GM21528 (cell line): ENCODE measurements around the gene NF2.

Source experiments
- ATAC-seq: cut with Tn5 transposase; IDR thresholded peaks from one replicate; pipeline ENCODE4 v1.9.1; 2021; ENCODE audit warnings: mild to moderate bottlenecking, moderate library complexity; ENCODE audit not compliant: unreplicated experiment, low FRiP score

Gene NF2

DNA sequence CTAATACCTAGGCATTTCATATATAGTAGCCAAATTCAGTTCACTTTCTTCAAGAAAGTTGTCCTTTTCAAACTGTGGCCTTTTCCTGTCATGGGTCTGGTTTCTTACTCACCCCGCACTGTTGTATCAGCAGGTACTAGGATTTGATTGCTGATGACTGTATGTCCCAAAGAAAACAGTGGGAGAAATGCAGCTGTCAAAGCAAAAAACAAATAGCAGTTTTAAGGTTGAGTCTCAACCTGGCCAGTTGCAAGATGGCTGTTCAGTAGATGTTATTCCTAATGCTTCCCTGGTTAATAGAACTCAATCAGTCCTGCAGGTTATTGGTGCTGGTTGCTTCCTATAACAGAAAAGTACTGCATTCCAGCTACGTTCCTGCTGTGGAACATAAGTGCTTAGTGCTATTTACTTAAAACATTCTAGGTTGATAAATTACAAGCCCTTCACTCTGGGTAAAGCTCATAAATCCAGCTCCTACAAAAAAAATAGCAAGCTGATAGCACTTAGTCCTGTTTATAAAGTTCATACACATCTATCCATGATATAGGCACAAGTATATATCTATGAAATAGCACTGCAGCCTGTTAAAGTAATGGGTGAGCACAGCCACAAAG, 26.6 kb downstream of the NF2 start:
- ATAC-seq = no peak

DNA sequence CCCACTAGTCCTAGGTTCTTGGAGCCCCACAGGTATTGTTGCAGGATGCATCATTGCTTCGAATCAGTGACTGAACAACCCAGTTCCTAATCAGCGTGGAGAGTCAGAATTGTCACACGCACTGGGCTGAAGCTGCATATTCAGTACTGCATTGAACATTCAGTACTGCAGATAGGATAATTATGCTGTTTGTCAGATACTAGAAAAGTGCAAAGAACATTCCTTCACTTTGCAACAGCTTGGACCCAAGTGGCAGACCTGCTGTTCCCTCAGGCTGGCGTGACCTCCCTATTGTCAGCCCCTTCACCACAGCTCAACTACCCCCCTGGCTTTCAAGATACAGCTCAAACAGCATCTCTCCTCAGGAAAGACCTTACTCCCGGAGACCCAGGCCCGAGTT, 27.6 kb downstream of the NF2 start:
- ATAC-seq = no peak

DNA sequence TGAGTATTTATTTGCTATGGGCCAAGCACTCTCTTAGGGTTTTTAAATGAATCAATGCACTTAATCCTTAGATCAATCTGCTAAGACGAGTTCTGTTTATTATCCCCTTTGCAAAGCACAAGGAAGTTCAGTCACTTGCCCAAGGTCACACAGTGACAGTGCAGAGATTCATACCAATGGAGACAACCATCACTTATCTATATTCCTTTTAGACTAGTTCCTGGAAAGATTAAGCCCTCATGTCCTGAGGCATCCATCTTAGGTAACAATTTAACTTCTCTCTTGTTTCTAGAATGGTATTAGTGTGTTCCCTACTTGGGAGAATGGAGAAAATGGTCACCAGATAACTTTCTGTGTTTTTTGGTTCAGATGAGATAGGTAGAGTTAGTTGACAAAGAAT, 28.3 kb downstream of the NF2 start:
- no peak for ATAC-seq

DNA sequence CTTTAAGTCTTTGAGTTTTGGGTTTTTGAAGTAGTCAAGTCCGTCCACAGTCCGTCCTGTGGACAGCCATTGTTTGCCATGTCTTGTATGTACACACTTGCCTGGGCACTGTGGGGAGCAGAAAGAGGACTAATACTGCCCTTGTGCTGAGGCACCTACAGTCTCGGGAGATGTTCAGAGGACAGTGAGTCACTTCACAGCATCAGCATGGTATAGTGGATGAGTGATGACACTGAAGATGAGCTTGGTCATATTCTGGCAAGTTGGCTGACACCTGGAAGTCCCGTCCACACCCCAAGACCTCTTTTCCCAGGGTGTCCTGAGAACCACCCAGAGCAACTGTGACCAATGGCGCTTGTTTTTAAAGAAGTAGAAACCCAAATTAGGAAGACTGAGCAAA, 29.2 kb downstream of the NF2 start:
- no peak for ATAC-seq

DNA sequence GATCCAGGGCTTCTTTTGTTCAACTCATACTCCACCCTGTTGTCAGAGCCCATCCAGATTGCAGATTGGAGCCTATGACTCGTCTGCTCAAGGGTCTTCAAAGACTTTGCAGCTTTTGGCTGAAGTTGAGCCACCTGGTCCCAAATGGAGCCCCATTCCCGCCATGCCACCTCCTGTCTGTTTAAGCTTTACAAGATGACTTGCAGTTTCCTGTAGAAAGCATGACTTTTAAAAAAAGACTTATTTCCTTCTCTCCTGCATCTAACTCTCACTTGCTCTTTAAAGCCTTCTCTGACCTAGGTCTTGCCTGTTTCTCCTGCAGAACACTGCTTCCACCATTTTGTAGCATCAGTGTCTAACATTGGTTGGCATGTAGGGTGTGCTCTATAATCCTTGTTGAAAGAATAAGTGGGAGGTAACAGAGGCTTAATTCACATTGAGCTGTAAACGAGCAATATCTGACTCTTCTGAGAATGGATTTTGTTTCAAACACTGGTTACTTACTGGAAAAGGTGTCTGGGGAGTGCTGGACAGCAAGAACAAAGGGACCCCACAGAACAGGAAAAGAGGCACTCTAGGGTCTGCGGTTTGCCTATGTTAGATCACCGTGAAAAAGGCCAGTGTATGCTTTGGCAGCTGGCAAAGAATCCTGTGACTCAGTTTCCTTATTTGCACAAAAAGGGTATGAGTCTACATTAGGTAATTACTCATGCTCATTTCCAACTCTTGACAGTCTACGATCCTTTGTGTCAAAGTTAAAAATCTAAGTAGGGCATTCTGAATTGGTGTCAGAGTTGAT, 30.3 kb downstream of the NF2 start:
- ATAC-seq = no peak

DNA sequence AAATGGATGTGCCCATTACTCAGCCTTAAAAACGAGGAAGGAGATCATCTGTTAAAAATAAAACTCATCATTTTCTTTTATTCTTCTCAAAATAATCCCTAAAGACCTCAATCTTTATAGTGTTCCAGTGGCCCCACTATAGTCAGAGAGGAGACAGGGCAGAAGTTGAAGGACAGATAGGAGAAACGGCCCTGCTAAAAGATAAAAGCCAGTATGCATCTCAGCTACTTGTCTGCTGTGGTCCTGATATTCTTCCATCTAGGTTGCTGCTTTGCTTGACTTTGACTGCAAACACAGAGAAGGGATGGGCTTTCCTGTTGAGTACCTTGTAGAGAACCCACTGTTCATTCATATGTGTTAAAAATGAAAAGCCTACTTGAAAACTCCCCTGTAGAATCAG, 31.4 kb downstream of the NF2 start:
- no peak for ATAC-seq

DNA sequence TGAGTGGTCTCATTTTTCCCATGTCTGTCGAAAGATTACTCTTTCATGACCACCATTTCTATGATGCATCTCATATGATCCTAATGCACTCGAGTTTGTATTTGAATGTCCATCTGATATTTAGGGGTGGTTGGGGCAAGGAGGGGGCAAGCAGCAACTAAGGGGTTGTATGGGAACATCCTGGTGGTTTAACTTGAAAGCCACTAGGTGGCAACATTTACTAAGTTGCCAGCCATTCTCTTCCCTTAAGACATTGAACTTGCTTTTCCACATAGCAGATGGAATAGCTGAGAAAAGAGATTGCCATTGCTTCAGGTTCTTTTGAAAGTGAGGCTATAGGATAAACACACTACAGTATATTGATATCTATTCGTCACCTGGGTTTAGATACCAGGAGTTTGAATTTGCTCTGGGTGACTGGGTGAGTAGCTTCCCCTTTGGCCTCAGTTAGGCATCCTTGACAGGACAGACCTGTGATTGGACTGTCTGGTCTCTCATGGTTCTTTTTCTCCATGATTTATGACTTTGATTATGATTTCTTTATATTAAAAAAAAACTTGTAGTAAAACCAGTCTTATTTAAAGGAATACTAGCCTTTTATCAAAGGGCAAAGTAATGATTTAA, 32.4 kb downstream of the NF2 start:
- no peak for ATAC-seq

DNA sequence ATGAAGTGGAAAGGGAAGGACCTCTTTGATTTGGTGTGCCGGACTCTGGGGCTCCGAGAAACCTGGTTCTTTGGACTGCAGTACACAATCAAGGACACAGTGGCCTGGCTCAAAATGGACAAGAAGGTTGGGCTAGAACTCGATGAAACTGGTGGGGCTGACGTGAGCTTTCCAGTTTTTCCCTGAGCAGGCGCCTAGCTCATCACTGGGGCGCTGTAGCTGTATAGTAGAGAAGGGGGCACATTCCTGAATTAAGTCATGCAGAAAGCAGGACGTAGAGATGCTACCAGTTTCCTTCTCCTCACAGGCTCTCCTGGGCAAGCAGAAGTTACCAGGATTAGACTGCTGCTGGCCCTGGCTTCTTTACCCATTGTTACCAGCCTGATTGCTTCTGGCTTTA, 33.3 kb downstream of the NF2 start:
- no peak for ATAC-seq

DNA sequence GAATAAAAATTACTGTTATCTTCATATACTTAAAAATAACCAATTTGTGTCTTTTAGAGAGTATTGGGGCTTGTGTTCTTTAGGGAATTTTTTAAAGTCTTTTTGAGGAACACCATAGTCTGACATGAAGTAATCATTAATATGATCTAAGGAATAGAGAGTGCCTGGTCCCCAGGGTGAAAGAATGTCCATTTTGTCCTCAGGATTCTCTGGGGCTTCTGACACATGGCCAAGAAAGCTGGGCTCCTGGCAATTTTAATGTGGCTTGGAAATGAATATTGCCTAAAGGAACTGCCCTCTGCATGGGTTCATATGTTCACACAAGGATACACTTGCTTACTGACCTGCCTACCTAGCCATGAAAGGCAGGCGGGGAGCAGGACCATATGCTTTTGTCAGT, 33.7 kb downstream of the NF2 start:
- no peak for ATAC-seq

DNA sequence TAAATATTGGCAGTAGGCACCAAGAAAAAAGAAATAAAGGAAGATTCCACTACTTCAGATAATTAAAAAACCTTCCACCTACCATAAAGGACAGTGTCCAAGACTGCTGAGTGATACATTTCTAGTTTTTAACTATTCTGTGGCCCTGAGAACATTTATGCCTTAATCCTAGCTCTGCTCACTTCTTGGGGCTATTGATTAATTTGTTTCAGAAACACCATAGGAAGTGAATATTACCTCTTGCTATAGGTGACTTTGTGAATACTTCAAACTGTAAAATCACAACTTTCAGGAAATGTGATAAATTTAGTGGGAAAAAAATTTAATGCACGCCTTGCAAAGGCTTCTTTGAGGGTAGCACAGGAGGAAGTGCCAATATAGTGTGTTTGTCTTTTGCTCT, 35.2 kb downstream of the NF2 start:
- ATAC-seq = no peak

DNA sequence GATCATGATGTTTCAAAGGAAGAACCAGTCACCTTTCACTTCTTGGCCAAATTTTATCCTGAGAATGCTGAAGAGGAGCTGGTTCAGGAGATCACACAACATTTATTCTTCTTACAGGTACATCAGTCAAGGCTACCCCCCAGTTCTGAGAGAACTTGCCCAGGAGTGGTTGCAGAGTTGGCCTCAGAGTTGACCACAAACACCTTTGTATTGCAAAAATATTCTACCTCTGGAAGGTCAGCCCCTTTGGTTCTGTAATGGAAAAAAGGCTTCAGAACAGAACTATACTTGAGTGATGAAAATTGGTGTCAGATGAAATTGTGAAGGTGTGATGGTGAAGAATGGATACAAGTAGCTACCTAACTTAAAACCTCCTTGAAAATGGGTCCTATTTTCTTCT, 35.7 kb downstream of the NF2 start:
- ATAC-seq = no peak

DNA sequence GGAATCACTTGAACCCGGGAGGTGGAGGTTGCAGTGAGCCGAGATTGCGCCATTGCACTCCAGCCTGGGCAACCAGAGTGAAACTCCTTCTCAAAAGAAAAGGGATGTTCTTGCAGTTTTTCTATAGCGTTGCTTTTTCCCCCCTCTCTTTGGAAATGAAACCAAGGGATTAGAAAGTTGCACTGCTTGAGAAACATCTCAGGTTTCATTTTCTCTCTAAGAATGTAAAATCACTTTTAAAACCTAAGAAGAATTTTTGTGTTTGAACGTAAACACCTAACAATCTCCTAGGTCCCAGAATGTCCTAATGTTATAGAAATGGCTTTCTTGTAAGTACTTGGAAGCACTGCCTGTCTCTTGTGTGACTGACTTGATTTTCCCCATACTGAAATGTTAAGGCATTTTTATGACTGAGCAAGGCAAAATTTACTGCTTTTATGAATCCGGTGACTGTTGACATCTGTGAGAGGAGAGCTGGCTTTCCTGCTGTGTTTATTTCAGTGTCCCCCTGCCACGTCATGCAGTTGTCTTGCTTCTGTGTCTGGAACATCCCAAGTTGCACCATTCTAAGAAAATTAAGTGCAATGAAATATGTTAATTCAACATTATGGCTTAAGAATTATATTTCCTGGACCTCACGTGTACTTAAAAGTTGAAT, 37.7 kb downstream of the NF2 start:
- ATAC-seq = no peak

DNA sequence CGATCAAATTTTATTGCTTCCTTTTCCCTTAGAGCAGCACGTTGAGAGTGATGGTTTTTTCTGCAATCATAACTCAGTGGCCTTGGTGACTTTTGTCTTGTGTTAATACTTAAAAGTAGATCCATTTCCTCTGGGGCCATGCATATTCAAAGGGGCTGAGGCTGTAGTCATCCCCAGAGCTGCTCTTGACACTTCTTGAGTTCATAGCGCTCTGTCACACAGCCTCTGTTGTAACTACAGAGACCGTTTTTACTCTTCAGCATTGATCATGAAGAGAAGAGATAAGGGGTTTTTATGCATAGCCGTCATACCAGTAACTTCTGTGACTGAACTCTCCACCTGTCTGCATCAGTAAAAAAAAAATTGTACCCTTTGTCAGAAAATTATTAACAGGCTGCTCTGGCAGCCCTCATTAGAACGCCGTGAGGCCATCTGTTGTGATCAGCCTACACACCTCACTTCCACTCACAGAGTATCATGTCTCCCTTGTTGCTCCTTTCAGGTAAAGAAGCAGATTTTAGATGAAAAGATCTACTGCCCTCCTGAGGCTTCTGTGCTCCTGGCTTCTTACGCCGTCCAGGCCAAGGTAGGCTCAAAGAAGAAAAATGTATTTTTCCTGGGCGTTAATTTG, 38.4 kb downstream of the NF2 start:
- ATAC-seq = no peak

DNA sequence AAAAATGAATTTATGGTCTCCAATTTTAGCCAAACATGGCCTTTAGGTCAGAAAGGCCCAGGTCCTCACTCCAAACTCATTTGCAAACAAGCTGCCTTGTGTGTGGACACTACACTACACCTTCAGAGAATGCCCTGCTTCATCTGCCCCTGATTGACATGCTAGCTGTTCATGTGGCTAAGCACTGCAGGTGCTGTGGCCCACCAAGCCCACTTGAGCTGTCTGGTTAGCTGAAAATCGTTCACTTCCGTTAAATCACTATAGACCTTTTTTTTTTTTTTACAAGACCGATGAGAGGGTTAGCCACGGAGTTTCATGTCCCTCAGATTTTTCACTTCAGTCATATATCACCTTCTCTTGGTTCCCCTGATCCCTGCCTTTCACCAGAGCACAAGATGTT, 39.3 kb downstream of the NF2 start:
- ATAC-seq = no peak

DNA sequence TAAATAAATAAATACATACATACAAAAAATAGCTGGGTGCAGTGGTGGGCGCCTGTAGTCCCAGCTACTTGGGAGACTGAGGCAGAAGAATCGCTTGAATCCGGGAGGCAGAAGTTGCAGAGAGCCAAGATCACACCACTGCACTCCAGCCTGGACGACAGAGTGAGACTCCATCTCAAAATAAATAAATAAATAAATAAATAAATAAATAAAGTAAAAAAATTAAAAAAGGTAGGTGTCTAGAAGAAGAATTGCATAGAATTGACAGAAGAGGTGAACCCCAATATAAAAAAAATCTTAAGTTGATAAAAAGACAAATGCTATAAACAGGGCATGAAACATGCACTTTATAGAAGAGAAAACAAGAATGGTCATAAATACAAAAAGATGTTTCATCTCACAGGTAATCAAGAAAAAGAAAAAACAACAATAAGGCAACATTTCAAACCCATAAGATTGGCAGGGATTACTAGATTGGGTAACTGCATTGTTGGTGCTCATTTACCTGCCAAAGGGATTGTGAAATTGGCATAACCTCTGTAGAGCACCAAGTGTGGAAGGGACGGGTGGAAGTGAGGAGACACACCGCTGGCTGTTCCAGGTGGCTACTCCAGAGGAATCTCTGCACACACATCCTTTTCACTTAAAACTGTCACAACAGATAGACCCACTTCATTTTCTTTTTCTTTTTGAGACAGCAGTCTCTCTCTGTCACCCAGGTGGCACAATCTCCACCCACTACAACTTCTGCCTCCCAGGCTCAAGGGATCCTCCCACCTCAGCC, 44.7 kb downstream of the NF2 start:
- ATAC-seq = no peak

DNA sequence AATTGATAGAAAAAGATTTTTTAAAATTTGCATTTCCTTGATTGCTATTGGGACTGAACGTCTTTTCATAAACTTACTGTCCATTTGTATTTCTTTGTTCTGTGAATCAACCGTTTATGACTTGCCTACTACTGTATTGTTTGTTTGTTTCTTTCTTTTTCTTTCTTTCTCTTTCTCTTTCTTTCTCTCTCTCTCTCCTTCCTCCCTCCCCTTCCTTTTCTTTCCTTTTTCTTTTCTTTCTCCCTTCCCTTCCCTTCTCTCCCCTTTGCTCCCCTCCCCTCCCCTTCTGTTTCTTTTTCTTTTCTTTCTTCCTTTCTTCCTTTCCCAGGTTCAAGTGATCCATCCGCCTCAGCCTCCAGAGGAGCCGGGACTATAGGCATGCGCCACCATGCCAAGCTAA, 46.9 kb downstream of the NF2 start:
- no peak for ATAC-seq

DNA sequence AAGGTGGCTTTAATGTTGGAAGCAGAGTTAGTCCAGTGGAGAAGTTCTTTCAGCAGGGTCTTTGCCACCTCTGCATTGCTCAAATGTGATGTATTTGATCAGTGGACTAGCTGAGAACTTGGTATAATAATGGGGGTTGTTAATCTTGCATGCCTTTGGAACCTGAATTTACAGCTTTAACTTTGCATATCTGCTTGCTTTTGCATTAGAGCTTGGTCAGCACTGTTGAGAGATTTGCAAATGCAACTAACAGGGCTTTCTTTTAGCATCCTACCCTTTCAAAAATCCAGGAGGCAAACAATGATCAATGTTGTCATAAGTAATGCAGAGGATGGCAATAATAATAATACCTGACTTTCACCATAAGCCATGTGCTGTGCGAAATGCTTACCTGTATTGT, 48.2 kb downstream of the NF2 start:
- ATAC-seq = no peak

DNA sequence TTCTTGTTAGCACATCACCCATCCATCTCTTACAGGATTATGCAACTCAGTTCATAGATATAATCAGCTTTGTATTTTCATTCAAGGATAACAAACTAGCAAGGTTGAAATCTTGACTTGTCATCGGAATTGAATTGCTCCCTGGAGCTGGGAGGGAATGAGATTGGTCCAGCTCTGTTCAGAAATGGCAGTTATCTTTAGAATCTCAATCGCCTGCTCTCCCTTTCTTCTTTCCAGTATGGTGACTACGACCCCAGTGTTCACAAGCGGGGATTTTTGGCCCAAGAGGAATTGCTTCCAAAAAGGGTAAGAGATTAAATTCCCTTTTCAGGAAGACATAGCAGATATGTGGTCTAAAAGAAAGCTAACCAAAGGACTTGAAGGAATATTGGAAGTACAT, 51.0 kb downstream of the NF2 start:
- no peak for ATAC-seq

DNA sequence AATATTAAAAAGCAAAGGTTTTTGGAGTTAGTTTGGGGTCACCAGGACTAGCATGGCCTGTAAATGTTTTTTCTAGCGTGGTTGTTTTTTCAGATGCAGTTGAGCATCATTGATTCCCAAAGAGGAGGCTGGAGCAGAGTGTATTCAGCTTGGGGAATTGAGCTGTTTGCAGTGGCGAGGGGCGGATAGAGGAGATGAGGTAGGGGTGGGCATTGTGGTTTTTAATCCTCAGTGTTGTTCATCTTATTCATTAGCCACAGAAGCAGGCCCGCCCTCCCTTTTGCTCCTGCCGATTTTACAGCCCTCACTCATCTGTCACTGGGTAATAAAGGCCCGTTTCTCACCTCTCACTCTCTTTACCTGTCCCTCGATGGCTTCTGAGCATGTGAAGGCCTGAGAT, 51.4 kb downstream of the NF2 start:
- ATAC-seq = no peak

DNA sequence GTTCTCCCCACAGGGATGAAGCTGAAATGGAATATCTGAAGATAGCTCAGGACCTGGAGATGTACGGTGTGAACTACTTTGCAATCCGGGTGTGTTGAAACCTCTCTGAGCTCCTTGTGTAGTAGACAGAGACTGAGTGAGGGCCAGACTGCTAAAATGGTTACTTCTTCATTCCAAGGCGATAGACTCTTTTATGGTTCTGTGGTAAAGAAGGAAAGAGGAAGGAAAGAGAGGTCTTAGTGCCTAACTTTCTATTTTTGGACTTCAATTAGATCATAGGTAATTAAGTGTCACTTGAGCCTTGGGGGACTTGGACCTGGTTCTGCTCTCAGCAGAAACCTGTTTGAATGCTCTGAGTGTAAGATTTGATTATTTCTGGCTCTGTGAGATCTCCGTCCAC, 54.7 kb downstream of the NF2 start:
- ATAC-seq = no peak
